Skin epidermis (tissue), 12 donors: ENCODE data around the gene EXOSC5.
"Not testable (repeated sequence)": the region's sequence is repeated elsewhere in the genome, so short reads cannot be mapped to it uniquely, and the experiment has no call there.

ENCODE experiments used
- H3K27ac ChIP-seq, 21 experiments: fragments of 200-600 bp; sonication (generic) in 11 of 21; one replicate each; pipeline ENCODE4 v1.5.0; 2020; ENCODE audit warnings: mild to moderate bottlenecking in 3 of 21, inconsistent platforms in 2 of 21, moderate library complexity in 2 of 21
- H3K4me3 ChIP-seq, 7 experiments: fragments of 200-600 bp; sonication (generic) in 2 of 7; one replicate each; pipeline ENCODE4 v1.5.0; 2020; ENCODE audit warnings: inconsistent platforms in 2 of 7, mild to moderate bottlenecking in 2 of 7, moderate library complexity in 1 of 7

EXOSC5 gene

DNA sequence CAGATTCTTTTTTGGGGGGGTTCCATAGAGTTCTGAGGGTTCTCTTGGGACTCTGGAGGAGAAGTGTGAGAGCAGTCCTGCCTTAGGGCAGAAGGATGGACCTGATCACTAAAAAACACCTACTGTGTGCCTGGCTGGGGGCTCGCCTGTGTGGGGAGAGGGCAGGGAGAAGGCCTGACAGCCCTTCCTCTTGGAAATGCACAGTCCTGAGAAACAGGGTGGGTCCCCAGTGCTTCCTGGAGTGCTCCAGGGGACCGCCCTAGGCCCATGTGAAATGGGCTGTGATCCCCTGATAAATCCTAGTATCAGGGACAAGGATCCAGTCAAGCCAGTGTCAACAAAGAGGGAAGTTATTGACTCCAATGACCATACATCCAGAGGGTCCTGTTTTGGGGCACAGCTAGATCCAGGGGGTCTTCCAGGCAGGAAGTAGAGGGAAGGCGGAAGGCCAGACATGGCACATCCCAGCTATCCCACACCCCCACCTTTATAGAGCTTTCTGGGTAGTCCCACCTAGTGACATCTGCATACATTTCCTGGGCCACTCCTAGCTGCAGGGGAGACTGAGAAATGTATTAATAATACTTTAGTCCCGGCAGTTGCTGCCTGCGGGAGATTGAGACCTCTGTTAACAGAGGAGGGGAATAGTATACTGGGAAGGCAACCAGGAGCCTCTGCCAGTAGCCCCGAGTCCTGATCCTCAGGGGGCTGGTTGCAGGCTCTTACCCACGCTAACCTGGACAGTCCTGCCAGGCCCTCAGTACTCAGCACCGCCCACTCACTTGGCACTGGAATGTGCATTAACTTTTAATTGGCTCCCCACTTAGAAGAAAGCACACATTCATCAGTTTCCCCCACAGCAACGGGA is 14.2 kb upstream of the EXOSC5 start:
- Histone ChIP-seq H3K4me3 (no peak overlapping the region), H3K27ac (peak overlapping the region in 4 of 21 experiments; percentile 3 to 51 (median 20))

DNA sequence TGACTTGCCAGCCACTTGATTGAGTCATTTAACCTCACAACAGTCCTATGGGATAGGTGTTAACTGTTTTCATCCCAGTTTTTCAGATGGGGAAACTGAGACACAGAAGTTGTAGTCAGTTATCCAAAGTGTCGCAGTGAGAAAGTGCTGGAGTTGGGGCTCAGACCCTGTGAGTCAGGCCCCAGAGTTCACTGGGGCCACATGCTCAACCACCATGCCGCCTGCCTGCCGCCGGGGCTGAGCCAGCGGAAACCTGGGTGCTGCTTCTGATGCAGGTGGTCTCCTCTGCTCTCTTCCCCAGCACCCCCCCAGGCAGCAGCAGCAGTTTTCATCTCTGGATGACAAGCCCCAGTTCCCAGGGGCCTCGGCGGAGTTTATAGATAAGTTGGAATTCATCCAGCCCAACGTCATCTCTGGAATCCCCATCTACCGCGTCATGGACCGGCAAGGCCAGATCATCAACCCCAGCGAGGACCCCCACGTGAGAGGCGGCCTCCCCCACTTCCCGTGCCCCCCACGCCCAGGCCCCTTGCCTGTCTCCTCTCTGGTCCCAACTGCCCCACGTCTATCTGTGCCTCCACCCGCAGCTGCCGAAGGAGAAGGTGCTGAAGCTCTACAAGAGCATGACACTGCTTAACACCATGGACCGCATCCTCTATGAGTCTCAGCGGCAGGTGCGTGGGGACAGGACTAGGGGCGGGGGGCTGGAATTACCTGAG is 13.3 kb upstream of the EXOSC5 start:
- Histone ChIP-seq H3K4me3 (no peak overlapping the region), H3K27ac (peak overlapping the region in 5 of 21 experiments; percentile 26 to 51 (median 31))

DNA sequence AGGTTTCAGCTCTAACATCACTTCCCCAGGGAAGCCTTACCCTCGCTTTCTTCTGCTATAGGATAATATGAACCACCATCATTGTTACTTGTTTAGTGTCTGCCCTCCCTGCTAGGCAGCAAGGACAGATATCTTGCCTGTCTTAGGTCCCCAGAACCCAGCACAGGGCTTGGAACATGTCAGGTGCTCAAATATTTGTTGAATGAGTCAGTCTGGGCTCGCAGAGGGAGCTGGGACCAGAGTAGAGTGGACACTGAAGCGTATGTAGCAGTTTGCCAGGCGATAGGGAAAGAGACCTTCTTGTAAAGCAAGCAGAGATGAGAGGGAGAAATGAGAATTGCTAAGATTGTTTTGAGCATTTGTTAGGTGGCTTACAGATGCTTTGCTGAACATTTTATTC is 12.1 kb upstream of the EXOSC5 start:
- H3K27ac ChIP-seq, result peak overlapping the region in 6 of 21 experiments; percentile 11 to 69 (median 32)

DNA sequence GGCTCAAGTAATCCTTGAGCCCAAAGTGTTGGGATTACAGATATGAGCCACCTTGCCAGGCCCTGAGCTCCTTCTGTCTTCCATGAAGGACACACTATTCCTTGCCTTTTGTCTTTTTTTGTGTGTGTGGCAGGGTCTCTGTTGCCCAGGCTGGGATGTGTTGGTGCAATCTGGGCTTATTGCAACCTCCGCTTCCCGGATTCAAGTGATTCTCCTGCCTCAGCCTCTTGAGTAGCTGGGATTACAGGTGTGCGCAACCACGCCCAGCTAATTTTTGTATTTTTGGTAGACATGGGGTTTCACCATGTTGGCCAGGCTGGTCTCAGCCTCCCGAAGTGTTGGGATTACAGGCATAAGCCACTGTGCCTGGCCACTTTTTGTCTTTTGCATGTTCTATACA is 11.7 kb upstream of the EXOSC5 start:
- H3K4me3 ChIP-seq, result not testable (repeated sequence)
- peak overlapping the region in 3 of 21 experiments; percentile 17 to 69 (median 54) for H3K27ac ChIP-seq

More for the DNA sequence above, 12.1 kb upstream of the EXOSC5 start:
- no peak overlapping the region for H3K4me3 ChIP-seq

DNA sequence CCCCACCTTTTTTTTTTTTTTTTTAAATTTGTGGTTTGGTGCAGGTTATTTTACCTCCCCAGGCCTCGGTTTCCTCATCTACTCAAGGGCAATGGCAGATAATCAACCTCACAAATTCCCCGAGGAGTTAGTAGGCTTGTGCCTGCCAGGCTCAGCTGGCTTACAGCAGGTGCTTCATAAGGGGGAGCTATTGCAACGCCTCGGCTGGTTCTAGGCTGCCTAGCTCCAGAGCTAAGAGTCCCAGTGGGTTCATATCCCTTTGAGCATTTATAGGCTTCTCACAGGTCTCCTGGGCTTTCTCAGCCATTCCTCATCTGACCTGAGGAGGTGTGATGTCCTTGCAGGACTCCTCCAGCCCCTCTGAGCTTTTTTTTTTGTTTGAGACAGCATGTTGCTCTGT is 11.1 kb upstream of the EXOSC5 start:
- Histone ChIP-seq H3K27ac (peak overlapping the region in 2 of 21 experiments; percentile 13 to 14), H3K4me3 (no peak overlapping the region)

DNA sequence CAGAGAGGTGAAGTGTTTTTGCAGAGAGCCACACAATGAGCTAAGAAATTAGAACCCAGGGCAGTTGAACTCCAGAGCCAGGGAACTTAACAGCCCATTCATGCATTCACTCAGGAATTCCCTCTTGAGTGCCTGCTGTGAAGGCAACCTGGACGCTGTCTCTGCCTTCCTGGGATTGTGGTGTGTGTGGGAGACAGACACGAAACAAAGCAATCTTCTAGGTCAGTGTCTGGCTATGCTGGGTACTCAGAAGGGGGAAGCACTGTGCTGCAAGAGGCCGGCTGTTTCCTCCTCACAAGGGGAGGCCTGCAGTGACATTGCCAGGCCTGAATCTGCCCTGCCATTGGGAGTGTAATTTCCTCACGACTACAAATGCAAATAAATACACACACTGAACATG is 10.1 kb upstream of the EXOSC5 start:
- H3K4me3 ChIP-seq, result no peak overlapping the region
- peak overlapping the region in 7 of 21 experiments; percentile 5 to 36 (median 17) for H3K27ac ChIP-seq

DNA sequence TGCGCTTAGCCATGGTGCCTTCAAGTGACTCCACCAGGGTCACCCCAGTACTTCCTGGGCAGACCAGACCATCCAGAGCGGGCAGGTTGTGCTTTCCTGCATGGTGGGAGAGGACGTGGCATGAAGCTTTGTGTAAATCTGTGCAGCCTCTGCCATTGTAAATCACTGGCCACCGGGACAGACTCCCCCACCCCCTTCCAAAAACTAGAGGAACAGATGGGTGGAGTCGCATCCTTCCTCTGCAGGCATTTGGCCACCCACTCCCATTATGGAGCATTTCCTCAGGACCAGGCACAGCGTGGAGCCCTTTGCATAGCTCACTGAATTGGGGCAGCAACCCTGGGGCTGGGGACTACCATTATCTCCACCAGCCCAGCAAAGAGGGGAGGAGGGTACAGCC is 8.6 kb upstream of the EXOSC5 start:
- Histone ChIP-seq H3K27ac (peak overlapping the region in 1 of 21 experiments; percentile 45), H3K4me3 (no peak overlapping the region)

DNA sequence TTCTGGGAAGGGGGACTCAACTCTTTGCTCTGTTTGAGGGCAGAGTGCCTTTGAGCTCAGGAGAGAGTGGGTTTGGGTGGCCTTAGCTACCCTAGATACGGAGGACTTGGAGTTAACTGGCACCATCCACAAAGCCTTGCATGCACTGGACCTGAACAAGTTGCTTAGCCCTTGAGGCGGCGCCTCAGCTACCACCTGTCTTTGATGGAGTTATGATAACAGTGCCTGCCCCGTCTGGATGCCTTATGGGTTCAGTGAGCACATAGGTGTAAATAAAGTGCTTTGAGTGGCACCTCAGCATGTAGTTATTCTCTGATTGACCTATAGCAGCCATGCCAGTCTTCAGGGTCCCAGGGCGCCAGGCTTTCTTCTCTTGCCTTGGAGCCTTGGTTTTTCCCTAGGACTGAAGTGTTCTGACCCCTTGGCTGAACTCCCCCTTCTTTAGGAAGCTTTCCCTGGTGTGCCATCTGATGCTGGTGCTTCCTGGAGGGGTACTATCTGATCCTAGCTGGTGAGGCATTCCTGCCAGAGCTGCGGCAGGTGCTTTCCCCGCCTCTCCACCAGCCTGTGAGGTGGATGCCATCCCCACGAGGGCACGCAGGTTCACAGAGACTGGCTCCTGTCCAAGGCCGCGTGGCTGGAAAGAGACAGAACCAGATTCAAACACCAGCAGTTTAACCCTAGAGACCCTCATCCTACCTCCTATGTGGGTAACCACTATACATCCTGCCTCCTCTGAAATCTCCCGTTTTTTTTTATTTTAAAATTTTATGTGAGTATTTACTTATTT is 6.2 kb upstream of the EXOSC5 start:
- Histone ChIP-seq H3K27ac (no peak overlapping the region), H3K4me3 (no peak overlapping the region)

DNA sequence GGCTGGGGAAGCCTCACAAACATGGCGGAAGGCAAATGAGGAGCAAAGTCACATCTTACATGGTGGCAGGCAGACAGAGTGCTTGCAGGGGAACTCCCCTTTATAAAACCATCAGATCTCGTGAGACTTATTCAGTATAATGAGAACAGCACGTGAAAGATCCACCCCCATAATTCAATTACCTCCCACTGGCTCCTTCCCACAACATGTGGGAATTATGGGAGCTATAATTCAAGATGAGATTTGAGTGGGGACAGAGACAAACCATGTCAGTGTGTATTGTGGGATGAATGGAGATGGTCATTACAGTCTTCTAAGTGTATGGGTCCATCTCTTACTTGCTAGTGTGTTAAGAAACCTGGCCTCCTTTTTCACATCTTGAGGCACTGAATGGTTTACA is 4.9 kb upstream of the EXOSC5 start:
- H3K4me3 ChIP-seq, result no peak overlapping the region
- H3K27ac ChIP-seq, result no peak overlapping the region

DNA sequence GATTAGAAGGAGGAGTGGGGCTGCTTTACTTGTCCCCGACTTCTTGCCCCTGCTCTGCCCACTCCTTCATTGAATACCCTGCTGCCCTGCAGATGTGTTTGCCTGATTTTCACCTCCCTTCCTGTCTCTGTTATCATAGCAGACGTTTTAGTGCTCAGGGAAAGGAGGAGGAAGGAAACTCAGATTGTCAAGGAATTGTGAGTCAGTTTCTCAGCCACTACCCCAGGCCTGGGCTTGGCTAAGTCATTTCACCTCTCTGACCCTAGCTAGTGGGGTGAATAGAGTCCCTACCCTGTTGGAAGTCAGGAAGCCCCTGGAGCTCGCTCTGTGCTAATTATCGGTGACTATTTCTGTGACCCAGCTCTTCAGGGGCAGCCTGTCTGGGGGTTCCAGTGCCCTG is 4.3 kb upstream of the EXOSC5 start:
- peak overlapping the region in 1 of 21 experiments; percentile 16 for H3K27ac ChIP-seq
- no peak overlapping the region for H3K4me3 ChIP-seq

DNA sequence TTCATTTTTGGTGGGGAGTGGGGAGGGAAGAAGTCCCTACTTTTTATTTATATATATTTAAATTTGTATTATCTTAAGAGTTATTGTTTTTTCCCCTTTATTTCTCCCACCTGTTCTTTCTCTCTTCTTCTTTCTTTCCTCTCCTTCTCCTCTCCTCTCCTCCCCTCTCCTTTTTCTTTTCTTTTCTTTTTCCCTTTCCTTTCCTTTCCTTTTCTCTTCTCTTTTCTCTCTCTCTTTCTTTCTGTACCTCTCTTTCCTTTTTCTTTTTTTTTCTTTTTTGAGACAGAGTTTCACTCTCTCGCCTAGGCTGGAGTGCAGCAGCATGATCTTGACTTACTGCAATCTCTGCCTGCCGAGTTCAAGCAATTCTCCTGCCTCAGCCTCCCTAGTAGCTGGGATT is 2.4 kb upstream of the EXOSC5 start:
- no peak overlapping the region for H3K4me3 ChIP-seq

DNA sequence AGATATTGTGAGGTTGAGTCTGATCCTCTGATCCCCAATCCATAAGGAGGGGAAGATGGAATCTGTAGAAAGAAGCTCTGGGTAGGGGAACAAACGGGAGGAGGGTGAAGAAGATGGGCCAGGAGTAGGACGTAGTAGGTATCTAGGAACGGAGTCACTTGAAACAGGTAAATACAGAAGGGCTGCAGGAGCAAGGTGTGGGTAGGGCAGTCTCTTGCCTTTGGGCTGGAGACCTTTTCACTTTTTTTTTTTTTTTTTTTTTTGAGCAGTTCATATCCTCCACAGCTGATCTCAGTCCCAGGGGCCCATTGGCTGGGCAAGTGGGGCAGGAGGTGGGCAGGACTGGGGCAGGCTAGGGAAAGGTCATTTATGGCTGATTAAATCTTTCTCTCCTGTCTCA is 1.9 kb upstream of the EXOSC5 start:
- H3K27ac ChIP-seq, result peak overlapping the region in 1 of 21 experiments; percentile 90
- peak overlapping the region in 2 of 7 experiments; percentile 87 to 97 for H3K4me3 ChIP-seq

More for the DNA sequence above, 2.4 kb upstream of the EXOSC5 start:
- peak overlapping the region in 1 of 21 experiments; percentile 12 for H3K27ac ChIP-seq

DNA sequence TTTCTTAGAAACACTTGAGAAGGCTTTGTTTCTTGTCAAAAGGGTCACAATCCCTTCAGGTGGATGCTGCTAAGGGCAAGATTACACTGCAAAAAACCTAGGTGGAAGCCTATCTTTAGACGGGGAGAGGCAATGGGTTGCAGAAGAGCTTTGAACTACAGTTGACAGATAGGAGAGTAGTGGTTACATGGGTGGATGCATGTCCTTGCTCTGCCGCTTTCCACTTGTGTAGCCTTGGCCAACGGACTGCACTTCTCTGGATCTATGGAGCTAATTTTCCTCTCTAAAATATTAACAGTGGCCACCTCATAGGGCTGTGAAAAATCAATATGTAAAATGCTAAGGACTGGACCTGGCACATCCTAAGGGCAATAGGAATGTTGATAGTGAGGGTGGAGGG is 1.4 kb upstream of the EXOSC5 start:
- peak overlapping the region; percentile 68 to 97 (median 87) for H3K4me3 ChIP-seq
- peak overlapping the region in 14 of 21 experiments; percentile 80 to 98 (median 92) for H3K27ac ChIP-seq

DNA sequence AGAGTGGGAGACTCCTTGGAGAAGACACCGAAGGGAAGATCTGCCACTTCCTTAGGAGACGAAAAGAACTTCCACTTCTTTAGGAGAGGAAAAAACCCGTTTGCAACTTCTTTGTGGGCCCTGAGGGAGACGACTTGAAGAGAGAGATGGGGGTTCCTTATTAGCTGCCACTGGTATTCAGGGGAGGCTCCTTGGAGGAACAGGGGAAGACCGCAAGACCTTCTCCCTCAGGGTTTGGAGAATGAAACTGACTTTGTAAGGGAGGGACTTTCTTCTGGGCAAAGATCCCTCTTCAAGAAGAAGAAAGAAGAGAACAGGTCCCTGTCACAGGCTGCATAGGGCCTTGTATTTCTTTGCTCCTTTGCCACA is 875 bp upstream of the EXOSC5 start:
- H3K27ac ChIP-seq, result peak overlapping the region; percentile 63 to 98 (median 91)
- H3K4me3 ChIP-seq, result peak overlapping the region; percentile 68 to 97 (median 87)

DNA sequence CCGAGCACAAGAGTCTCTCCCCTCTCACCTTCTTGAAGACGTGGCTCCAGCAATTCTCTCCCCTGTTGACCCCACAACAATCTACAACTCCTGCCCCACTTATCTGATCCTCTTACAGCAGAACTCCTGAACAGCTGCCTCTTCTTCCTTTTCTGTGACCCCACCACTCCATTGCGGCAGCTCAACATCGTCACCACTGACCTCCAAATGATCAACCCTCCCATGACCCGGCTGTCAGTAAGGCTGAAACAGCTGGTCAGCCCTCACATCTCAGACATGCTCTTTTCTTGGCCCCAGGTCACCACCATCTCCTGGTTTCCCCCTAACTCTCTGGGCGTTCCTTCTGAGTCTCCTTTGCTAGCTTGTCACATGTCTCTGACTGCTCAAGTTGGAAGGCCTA is 1.8 kb downstream of the EXOSC5 start:
- no peak overlapping the region for H3K4me3 ChIP-seq
- no peak overlapping the region for H3K27ac ChIP-seq

DNA sequence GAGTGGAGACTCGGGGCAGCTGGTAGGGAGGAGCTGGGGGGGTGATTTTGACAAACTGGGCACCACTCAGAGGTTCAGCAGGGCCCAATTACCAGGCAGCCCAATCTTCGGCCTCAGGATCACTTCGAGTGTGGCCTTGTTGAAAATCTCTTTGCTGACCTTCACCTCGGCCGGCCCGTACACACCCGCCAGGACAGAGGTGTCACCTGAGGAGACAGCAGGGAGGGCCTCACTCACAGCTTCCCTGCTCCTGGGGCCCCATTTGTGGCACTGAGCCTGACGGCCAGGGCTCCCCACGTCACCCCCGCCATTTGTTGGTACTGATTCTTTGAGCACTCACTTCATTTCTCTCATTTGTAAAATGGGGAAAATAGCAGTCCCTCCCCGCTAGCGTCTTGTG is 4.4 kb downstream of the EXOSC5 start:
- Histone ChIP-seq H3K27ac (no peak overlapping the region), H3K4me3 (no peak overlapping the region)

DNA sequence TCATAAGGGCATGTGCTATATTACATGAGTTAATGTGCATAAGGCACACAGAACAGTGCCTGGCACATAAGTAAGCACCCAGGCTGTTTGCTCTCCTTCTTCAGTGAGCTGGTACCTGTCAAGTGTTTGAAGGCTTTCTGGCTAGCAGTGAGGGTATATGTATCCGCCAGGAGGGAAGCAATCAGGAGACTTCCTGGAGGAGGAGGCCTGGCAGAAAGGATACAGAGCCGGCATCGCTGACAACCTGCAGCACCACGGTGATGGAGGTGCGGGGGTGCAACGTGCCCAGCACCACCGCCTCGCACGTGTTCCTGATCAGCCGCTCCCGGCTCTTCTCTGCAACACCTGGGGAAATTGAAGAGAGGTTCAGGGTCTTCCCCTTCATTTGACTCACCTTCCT is 5.5 kb downstream of the EXOSC5 start:
- no peak overlapping the region for H3K4me3 ChIP-seq
- H3K27ac ChIP-seq, result no peak overlapping the region

DNA sequence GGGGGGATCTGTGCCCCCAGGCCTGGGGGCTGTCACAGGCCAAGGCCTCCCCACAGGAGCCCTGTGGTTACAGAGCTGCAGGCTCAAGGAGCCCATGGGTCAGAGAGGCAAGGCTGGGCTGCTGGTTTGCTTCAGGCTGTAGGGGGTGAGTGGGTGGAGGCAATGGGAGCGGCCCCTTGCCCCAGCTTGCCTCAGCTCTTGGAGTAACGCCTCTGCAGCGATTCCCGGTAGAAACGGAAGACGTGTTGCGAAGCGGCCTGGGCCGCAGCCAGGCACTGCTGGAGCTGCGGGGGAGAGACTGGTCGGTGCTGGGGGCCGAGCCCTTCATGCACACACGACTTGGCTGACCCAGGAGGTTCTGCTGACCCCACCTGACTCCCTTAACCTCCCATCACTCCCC is 10.7 kb downstream of the EXOSC5 start:
- Histone ChIP-seq H3K27ac (peak overlapping the region in 17 of 21 experiments; percentile 2 to 78 (median 61)), H3K4me3 (no peak overlapping the region)

DNA sequence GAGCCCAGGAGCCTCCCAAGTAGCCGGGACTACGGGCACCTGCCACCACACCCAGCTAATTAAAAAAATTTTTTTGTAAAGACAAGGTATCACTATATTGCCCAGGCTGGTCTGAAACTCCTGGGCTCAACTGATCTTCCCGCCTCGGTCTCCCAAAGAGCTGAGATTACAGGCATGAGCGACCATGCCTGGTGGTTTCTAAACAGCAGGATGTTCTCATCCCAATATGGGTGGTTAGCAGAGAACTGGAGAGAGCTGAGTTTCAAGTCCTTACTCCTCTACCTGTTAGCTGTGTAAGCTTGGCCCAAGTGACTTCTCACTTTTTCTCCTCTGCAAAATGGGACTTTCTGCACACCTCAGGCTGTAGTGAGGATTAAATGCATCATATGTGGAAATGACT is 12.8 kb downstream of the EXOSC5 start:
- no peak overlapping the region for H3K27ac ChIP-seq
- H3K4me3 ChIP-seq, result no peak overlapping the region

DNA sequence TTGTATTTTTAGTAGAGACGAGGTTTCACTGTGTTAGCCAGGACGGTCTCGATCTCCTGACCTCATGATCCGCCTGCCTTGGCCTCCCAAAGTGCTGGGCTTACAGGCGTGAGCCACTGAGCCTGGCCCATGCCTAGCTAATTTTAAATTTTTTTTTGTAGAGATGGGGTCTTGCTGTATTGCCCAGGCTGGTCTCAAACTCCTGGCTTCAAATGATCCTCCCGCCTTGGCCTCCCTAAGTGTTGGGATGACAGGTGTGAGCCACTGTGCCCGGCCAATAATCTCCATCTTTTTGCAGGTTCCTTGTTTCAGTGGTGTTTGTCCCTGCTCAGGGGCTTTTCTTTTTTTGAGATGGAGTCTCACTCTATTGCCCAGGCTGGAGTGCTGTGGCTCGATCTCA is 15.6 kb downstream of the EXOSC5 start:
- not testable (repeated sequence) for H3K27ac ChIP-seq, H3K4me3 ChIP-seq
